ENCODE data around the gene GPC6. TPM values are rescaled to one million over a fixed set of nuclear protein-coding genes. Genes with fewer than 3 reads are reported as not detected.

GPC6 gene
- total RNA-seq, 1 donor: 77.8 TPM

GRCh38 chr13:93766719-93767118 lies 540.1 kb downstream of the GPC6 start:
- no peak for DNase-seq (ENCODE audit: insufficient read length, low spot score, missing footprints)
- no peak overlapping the region for H2AFZ ChIP-seq (ENCODE audit: low read length)
- H3K27ac ChIP-seq (ENCODE audit: low read depth, low read length): no peak overlapping the region
- H3K4me1 ChIP-seq (ENCODE audit: insufficient read depth, low read length): peaks cover 9% of the 10 kb centered on the region
- no peaks in the 10 kb centered on the region for H3K27me3 ChIP-seq (ENCODE audit: insufficient read depth, low read length)
- H3K4me3 ChIP-seq (ENCODE audit: insufficient read depth, low read length): no peak overlapping the region
- H3K4me2 ChIP-seq (ENCODE audit: insufficient read depth, low read length): no peak overlapping the region
- no peaks in the 10 kb centered on the region for H3K79me2 ChIP-seq (ENCODE audit: insufficient read depth, low read length)
- no peaks in the 10 kb centered on the region for H3K9me3 ChIP-seq (ENCODE audit: low read depth, low read length)
- H4K20me1 ChIP-seq (ENCODE audit: insufficient read depth, low read length): no peaks in the 10 kb centered on the region
- no peak for TF ChIP-seq CTCF (IDR thresholded peaks at IDR 0.05; ENCODE audit: extremely low read depth, low read depth, low read length)
- no peaks in the 10 kb centered on the region for H3K36me3 ChIP-seq (ENCODE audit: insufficient read depth, low read length)

- Histone ChIP-seq H3K4me3 (ENCODE audit: insufficient read depth, low read length) (no peak overlapping the region), H3K79me2 (ENCODE audit: insufficient read depth, low read length) (no peaks in the 10 kb centered on the region), H3K36me3 (ENCODE audit: insufficient read depth, low read length) (no peaks in the 10 kb centered on the region), H4K20me1 (ENCODE audit: insufficient read depth, low read length) (no peaks in the 10 kb centered on the region), H3K9me3 (ENCODE audit: low read depth, low read length) (no peaks in the 10 kb centered on the region), H3K4me2 (ENCODE audit: insufficient read depth, low read length) (no peak overlapping the region), H3K4me1 (ENCODE audit: insufficient read depth, low read length) (peaks cover 14% of the 10 kb centered on the region), H3K27me3 (ENCODE audit: insufficient read depth, low read length) (no peaks in the 10 kb centered on the region), H2AFZ (ENCODE audit: low read length) (no peak overlapping the region), H3K27ac (ENCODE audit: low read depth, low read length) (no peak overlapping the region)
- no peak for TF ChIP-seq CTCF (IDR thresholded peaks at IDR 0.05; ENCODE audit: extremely low read depth, low read depth, low read length)
- DNase-seq (ENCODE audit: insufficient read length, low spot score, missing footprints): no peak
Observed at GRCh38 chr13:93767180-93767916, 540.7 kb downstream of the GPC6 start.

- Histone ChIP-seq H3K27me3 (ENCODE audit: insufficient read depth, low read length) (no peaks in the 10 kb centered on the region), H3K27ac (ENCODE audit: low read depth, low read length) (no peak overlapping the region), H3K4me2 (ENCODE audit: insufficient read depth, low read length) (no peak overlapping the region), H3K4me3 (ENCODE audit: insufficient read depth, low read length) (no peak overlapping the region), H3K79me2 (ENCODE audit: insufficient read depth, low read length) (no peaks in the 10 kb centered on the region), H3K36me3 (ENCODE audit: insufficient read depth, low read length) (no peaks in the 10 kb centered on the region), H2AFZ (ENCODE audit: low read length) (no peak overlapping the region), H3K4me1 (ENCODE audit: insufficient read depth, low read length) (peaks cover 14% of the 10 kb centered on the region), H4K20me1 (ENCODE audit: insufficient read depth, low read length) (no peaks in the 10 kb centered on the region), H3K9me3 (ENCODE audit: low read depth, low read length) (no peaks in the 10 kb centered on the region)
- TF ChIP-seq CTCF (IDR thresholded peaks at IDR 0.05; ENCODE audit: extremely low read depth, low read depth, low read length): no peak
- DNase-seq (ENCODE audit: insufficient read length, low spot score, missing footprints): no peak
Observed at GRCh38 chr13:93767917-93768409, 541.4 kb downstream of the GPC6 start.

- no peak for DNase-seq (ENCODE audit: insufficient read length, low spot score, missing footprints)
- TF ChIP-seq CTCF (IDR thresholded peaks at IDR 0.05; ENCODE audit: extremely low read depth, low read depth, low read length): no peak
Observed at GRCh38 chr13:93769101-93769500, 542.5 kb downstream of the GPC6 start.

More at GRCh38 chr13:93769101-93769500, 542.5 kb downstream of the GPC6 start:
- Histone ChIP-seq H3K36me3 (ENCODE audit: insufficient read depth, low read length) (no peaks in the 10 kb centered on the region), H3K4me2 (ENCODE audit: insufficient read depth, low read length) (no peak overlapping the region), H3K4me3 (ENCODE audit: insufficient read depth, low read length) (no peak overlapping the region), H3K4me1 (ENCODE audit: insufficient read depth, low read length) (peaks cover 14% of the 10 kb centered on the region), H3K79me2 (ENCODE audit: insufficient read depth, low read length) (no peaks in the 10 kb centered on the region), H2AFZ (ENCODE audit: low read length) (no peak overlapping the region), H3K27ac (ENCODE audit: low read depth, low read length) (no peak overlapping the region), H4K20me1 (ENCODE audit: insufficient read depth, low read length) (no peaks in the 10 kb centered on the region), H3K9me3 (ENCODE audit: low read depth, low read length) (no peaks in the 10 kb centered on the region), H3K27me3 (ENCODE audit: insufficient read depth, low read length) (no peaks in the 10 kb centered on the region)

All from osteoblast (primary cell).